NCI-H1930 (cell line): ENCODE results near the gene RAPSN.
A peak's percentile ranks its signal among the peaks of the same experiment; 100 is the strongest.

Experiments used
- DNase-seq, 2 experiments: peaks; one replicate each; lab custom pipeline; 2025; lab: John Stamatoyannopoulos, UW

The RAPSN gene

DNA sequence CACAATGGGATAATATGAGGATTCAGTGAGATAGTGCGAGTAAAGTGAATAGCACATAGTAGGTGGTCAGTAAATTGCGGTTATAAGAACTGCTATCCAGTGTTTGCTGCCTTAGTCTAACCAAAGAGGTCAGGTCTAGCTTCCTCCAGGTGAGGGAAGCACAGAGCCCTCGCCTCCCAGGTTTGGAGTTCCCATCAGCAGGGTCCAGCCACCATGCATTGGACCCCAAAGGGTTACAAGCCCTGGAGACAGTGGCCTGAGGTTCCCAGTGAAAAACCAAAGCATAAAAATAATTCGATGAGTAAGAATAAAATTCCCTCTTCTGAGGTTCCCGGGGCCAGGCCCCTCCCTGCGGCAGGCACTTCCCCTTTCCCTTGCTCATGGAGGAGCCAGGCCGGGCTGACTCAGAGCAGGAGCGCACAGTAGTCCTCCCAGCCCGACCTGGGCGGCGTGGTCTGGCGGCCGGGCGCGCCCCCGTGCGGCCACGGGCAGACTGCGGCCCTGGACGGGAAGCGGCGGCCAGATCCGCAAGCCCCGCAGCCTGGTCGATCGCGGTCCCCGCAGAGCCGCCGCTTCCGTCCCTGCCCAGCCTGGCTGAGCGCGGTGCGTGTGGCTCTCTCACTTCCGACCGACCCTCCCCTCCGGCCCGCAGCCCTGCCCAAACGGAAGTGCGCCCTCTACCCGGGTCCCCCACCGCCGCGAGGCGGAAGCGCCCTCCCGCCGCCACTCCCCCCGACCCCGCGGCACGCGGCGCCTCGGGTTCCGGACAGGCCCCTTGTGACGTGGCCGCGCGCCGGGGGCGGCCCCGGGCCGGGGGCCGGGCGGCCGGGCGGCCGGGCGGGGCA is 41.0 kb downstream of the RAPSN start, which contains the start of gene SLC39A13:
Gene SLC39A13 (plus strand): TSS at position 845 of the 845 bp plus-strand sequence. CDS start 1,505 bp downstream, outside the sequence.
- DNase-seq, result peak; percentile 87 to 94

DNA sequence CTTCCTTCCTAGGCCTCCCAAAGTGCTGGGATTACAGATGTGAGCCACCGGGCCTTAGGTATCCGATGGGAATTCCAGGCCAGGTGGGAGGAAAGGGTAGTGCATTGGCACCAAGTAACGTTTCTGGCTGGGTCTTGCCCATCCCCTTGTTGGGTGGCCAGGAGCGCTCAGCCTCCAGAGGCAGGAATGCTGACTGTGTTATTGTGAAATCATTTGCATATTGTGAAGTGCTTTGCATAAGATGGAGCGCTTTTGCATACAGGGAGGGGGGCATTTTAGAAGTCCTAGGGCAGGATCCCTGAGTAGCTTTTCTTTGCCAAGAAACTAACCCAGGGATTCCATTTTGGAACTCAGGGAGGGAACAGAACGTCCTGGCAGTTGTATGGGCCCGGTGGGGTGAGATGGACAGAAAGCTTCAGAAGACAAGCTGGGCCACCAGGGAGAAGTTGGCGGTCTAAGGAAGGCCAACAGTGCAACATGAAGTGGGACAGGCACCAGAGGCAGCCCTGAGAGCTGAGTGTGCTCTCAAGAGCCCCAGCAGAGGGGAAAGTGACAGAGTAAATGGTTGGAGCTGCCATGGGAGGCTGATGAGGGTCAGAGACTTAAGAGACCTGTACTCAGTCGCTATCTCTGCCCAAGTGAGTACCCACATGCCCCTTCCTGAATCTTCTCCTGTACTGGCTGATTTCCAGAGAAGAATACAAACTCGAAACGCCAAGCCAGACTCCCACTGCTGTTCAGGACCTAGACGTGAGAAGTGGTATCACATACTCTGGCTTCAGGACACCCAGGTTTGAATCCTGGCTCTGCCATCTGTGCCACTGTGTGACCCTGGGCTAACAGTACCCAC is 41.8 kb downstream of the RAPSN start:
- DNase-seq, result no peak

DNA sequence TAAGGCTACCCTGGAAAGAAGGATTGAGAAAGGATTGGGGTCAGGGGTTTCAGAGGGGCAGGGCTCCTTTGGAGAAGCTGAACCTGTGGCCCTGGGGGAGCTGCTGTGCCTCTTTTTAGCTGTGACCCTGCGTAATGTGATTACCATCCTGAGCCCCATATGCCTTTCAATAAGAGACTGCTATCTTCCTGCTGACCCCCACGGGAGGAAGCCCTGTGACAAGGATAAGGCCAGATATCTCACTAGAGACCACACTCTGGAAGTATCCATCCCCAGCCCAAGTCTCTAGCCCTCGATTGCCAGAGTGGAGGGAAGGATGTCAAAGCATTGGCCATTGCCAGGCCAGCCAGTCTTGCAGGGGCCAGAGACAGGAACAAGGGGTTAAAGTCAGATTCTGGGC is 45.4 kb downstream of the RAPSN start:
- DNase-seq, result no peak

DNA sequence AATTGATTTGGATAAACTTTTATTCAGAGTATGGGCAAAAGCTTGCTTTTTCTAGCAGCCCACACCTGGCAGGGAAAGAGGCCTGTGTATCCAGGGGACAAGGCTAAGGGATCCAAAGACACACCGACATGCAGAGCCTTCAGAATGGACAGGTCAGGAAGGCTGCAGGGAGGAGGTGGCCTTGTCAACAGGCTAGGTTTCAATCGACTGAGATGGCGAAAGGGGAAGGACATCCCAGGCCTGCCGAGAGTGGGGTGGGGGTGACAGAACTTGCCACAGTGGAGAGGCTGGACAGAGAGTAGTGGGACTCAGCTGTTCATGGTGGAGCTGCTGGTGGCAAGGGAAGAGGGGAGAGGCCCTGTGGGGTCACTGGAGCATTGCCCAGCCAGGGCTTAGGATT is 45.8 kb downstream of the RAPSN start:
- no peak for DNase-seq

DNA sequence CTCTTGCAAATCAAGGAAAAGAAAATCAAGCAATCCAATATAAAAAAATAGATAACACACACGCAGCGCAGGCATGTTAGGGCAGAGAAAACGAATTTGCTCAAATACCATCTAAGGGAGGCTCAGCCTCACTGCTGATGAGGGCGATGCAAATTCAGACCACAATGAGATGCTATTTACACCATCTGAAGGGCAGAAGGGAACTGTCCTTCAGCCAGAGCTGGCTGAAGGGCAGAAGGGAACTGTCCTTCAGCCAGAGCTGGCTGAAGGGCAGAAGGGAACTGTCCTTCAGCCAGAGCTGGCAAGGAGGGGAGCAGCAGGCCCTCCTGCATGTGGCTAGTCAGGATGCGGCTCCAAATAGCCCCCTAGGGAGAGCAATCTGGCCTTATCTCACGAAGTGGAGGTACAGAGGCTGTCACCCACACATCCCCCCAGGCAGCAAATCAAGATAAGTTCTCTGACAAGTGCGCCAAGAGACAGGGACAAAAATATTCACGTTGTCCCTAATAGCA is 48.1 kb downstream of the RAPSN start:
- no peak for DNase-seq

DNA sequence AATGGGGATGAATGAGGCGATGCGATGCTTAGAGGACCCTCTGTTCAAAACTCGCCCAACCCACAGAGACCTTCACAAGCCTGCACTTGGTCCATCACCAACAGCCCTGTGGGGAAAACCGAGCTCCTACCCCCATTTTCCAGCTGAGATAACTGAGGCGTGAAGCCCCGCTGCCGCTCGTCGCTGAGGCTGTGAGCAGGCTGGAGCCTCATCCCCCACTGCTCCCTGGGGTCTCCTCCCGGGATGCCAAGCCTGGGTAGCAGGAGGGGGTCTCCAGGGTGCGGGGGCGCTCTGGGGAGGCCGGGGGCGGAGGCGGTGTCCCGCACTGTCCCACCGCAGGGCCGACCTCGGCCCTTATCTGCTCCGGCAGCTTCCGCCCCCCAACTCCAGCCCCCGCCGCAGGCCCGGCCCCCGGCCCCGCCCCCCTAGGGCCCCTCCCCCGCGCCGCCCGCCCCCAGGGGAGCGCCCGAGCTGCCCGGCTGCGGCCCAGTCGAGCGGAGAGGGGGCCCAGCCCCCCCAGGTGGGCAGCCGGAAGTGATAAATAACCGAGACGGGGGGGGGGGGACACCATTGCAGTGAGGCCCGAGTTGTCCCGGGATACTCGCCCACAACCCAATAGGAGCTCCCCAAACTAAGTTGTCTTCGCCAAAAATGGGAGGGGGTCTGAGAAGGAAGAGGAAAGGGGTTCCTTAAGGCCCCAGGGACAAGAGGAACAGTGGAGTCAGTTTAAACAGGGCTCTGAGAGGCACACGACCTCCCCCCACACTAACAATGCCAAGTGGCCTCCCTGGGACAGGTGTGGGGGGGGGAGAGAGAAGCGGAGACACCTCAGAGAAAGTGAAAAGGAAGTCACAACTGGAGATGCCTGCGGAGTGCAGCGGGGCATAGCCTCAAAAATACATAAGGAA is 48.8 kb downstream of the RAPSN start:
- no peak for DNase-seq

DNA sequence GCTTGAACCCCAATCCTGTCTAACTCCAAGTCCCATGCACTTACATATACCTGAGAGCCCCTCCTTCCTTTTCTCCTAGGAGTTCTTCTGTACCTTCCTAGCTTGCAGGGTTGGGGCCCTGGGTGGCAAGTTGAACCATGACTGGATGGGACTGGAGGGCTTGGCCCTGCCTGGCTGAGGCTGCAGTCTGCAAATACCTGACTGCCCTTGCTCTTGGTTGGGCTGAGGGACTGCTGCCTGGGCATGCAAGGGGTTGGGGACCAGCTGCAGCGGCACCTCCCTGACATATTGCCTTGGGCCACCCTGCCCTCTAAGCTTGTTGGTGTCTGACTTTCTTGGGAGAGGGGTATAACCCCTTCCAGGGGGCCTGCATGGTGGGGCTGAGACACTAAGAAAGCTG is 50.4 kb downstream of the RAPSN start:
- DNase-seq, result no peak

DNA sequence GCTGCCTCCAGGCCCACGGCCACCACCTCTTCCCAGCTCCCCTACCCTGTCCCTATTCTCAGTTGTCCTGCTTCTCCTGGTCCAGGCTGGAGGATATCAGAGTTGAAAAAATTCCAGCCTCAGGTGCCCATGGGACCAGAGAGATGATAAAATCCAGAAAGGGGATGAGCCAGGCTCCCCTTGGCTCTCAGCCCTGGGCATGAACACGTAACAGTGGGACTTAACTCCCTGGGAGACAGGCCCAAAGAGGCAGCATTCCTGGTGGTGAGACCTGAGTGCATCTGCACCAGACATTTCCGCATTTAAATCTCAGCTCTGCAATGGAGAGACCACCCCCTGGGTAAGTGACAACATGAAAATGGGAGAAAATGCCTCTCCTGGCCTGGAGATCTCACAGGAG is 50.9 kb downstream of the RAPSN start:
- no peak for DNase-seq

DNA sequence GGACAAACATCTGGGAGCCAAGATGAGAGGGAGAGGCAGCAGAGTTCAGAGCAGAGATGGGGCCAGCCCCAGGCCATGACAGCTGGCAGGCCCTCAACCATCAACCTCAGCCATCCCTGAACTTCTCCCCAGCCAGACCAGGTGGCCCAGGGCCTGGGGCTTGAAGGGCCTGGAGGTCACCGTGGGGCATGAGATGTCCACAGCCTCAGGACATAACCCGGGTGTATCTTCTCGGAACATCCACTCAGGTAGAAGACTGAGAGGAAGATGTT is 53.0 kb downstream of the RAPSN start:
- DNase-seq, result no peak

DNA sequence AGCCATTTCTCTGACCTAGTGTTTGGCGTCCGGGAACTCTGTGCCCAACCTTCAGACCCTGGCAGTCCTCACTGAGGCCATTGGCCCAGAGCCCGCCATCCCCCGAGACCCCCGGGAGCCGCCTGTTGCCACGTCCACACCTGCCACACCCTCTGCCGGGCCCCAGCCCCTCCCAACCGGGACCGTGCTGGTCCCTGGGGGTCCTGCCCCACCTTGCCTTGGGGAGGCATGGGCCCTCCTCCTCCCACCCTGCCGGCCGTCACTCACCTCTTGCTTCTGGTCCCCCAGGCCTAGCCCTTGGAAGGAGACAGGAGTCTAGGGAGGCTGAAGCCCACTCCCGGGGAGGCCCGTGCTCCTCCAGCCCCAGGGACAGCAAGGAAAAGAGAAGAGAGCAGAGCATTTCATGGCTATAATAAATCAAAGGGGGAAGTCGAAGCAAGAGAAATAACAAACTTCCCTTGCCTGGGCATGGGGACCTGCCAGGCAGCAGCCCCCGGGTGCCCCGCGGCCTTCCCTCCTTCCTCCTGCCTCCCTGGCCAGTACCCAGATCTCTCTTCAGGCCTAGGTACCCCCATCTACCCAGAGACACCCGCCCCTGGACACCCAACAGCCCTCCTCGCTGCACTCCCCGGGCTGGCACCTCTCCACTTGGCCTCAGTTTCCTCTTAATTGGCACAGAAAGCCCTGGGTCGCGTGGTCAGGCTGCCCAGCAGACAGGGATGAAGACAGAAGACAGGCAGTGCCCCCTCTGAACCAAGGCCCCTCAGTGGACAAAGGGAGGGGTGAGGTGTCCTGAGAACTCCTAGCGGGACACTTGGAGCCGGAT is 53.5 kb downstream of the RAPSN start:
- no peak for DNase-seq

DNA sequence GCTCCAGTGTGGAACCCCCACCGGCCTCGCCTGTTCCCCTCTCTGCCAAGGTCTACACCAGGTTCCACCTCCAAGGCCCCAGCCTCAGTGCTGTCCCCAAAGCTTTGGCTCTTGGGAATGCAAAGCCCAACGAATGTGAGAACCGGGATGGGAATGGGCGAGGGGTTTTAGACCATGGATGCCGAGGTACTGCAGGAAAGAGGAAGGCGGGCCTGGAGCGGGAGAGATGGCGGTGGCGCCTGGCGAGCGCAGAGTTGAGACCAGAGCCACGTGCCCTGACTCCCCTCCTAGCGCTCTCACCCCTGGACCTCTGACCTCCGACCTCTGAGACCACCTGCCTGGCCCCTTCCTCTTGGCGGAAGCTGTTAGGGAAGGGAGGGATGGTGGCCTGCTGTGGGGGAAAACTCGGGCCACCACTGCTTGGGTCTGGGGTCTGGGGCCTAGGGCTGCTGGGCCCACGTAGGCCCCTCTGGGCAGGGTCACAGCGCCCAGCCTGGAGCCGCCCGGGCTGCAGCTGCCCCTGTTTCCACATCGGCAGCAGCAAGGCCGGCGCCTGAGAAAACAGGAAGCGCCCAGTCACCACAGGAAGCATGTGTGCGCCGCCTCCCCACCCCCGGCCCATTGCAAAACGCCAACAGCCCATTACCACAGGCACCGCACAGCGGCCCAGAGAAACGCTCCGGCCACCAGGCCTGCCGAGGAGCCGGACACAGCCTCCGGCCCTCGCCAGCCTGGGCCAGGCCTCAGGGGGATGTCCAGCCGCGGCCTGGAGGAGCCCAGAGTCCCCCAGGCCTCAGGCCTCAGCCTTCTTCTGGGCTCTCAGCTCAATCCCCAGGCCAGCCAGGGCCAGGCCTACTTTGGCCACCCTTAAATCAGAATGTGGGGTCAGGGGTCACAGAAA is 54.4 kb downstream of the RAPSN start:
- DNase-seq, result no peak

DNA sequence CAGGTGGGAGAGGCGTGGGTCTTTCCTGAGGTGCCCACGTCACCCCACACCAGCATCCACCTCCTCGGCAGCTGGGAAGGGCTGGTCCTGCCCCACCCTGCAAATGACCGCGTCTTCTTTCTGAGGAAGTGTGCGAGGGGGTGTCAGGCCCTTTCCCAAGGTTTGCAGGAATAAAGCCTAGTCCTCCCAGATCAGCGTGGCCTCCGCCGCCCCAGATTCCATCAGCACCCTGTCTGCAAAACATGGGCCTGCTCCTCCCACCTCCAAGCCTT is 55.0 kb downstream of the RAPSN start:
- DNase-seq, result no peak

DNA sequence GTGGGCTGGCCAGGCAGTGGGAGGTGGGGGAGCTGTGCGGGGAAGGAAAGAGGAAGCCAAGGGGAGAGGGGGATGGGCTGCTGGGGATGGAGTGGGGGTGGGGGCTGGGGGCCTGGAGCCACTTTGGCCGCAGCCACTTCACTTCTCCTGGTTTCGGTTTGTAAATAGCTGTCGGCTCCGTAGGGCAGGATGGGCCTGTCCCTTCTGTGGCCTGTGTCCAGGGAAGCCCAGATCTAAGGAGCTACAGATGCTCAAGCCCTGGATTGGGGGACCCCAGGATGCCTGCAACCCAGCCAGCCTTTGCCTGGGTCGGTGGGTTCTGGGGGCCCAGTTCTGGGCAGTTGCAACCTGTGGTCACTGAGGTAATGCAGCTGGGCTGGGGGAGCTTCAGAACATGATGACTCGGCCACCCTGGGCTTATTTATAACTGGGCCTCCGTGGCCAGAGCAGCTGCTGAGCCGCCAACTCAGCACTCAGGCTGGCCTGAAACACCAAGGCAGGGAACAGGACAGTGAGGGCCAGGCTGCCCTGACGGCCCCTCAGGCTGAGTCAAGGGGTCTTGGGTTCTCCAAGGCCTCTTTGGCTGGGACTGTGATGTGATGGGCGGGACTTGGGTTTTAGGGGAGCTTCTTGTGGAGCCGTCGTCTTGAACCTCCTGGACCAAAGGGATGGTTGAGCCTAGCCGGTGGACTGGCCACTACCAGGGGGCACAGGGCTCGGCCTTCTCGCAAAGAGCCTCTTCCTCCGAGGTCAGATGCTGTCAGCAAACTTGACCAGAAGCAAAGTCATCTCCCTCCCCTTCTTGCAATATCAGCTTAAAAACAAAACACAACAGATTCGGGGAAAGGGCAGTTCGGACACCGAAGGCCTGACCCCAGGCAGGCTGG is 55.5 kb downstream of the RAPSN start:
- no peak for DNase-seq

DNA sequence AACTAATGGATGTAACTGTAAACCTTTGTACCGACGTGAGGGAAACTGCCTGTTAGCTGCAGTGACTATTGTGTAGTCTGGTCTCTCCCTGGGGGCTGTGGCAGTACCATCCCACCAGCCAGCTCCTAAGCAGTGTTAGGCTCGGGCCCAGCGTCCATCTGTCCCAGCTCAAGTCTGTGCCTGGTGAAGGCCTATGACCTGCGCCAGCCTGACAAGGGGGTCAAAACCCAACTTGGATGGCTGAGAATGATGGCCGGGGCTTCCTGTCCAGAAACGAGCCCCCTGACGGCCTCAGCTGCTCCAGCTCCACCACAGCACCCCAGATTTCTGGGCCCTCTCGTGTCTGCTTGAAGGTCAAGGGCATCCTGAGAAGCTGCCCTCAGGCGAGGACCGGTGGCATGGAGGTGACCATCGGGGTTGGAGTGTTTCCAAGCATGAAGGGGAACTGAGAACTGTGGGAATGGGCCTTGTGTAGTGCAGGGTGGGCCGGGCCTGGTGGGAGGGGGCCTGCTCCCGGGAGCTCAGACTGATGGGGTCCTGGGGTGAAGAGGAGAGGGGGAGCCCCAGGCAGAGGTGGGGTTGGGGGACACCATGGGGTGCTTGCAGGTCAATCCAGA is 56.3 kb downstream of the RAPSN start:
- DNase-seq, result no peak

DNA sequence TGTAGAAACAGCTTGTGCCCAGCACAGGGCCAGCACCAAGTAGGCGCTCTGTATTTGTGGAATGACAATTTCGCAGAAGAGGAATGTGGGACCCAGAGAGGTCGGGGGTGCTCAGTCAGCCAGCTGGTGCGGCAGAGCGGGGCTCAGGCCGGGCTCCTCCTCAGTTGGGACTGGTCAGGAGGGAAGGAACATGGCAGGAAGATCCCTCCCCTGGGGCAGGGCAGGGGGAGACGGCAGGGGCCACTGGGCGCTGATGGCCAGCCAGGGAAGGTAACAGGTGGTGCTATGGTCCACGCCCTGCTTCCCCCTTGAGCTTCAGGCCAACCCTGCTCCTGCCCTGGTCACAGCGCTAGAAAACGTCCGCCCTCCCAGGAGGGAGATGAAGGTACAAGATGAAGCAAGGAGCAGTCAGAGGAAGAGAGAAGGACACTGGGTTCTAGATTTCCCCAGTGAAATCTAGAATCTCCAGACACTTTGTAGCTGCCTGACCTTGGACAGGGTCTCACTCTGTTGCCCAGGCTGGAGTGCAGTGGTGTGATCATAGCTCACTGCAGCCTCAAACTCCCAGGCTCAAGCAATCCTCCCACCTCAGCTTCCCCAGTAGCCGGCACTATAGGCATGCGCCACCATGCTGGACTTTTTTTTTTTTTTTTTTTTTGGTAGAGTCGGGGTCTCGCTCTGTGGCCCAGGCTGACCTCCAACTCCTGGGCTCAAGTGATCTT is 57.1 kb downstream of the RAPSN start:
- no peak for DNase-seq

DNA sequence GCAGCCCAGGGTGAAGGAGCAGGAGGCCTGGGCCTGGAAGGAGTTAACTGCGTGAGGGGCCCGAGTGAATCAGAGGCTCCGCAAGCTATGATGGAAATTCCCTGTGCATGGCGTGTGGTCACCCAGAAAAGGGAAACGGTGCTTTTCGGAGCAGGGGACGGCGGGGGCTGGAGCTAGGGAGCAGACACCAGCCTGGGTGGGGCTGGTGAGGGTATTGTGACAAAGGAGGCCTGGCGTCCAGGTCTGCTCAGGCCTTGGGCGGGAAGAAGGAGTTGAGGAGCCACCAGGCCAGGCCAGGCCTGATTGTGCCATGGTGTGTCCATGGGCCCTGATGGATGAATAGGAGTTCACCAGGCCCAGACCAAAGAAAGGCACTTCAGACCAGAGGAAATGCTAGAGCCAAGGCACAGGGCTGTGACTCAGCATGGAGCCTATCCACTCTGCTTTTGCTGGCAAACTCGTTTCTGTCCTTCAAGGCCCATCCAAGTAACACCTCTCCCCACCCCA is 57.8 kb downstream of the RAPSN start:
- DNase-seq, result no peak

DNA sequence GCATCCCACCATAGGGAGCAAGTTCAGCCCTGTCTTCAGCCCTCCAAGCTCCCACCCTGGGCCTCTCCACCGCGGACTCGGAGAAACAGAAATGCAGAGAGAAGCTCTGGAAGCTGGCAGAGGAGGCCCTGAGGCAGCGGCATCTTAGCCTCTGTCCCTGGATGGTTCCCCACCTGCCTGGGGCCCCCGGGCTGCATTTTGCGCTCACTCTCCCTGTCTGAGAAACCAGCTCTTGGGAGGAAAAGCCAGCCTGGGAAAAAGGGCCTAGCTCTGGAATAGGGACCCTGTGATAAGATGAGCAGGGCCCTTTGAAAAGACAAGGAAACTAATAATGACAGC is 58.5 kb downstream of the RAPSN start:
- DNase-seq, result no peak
